Measurements from ENCODE around the gene RETN.

RETN gene

GRCh38 chr19:7687177-7687576 is 18.3 kb downstream of the RETN start:
- DNase-seq (ENCODE audit: low read depth): no peak
- H3K4me3 ChIP-seq (ENCODE audit: low read depth, low read length): no peak overlapping the region
- TF ChIP-seq CTCF (IDR thresholded peaks at IDR 0.05; ENCODE audit: low read depth, low read length, missing control alignments): no peak

GRCh38 chr19:7689165-7689564 is 20.3 kb downstream of the RETN start:
- TF ChIP-seq CTCF (IDR thresholded peaks at IDR 0.05; ENCODE audit: low read depth, low read length, missing control alignments): no peak
- H3K4me3 ChIP-seq (ENCODE audit: low read depth, low read length): no peak overlapping the region
- DNase-seq (ENCODE audit: low read depth): no peak

GRCh38 chr19:7690779-7691258 is 22.0 kb downstream of the RETN start:
- no peak for TF ChIP-seq CTCF (IDR thresholded peaks at IDR 0.05; ENCODE audit: low read depth, low read length, missing control alignments)
- H3K4me3 ChIP-seq (ENCODE audit: low read depth, low read length): no peak overlapping the region
- DNase-seq (ENCODE audit: low read depth): no peak

- DNase-seq (ENCODE audit: low read depth): no peak
- no peak for TF ChIP-seq CTCF (IDR thresholded peaks at IDR 0.05; ENCODE audit: low read depth, low read length, missing control alignments)
- no peak overlapping the region for H3K4me3 ChIP-seq (ENCODE audit: low read depth, low read length)
Observed at GRCh38 chr19:7691497-7691896, 22.6 kb downstream of the RETN start.

- H3K4me3 ChIP-seq (ENCODE audit: low read depth, low read length): no peak overlapping the region
- no peak for TF ChIP-seq CTCF (IDR thresholded peaks at IDR 0.05; ENCODE audit: low read depth, low read length, missing control alignments)
- DNase-seq (ENCODE audit: low read depth): no peak
Observed at GRCh38 chr19:7692417-7693088, 23.7 kb downstream of the RETN start.

- TF ChIP-seq CTCF (IDR thresholded peaks at IDR 0.05; ENCODE audit: low read depth, low read length, missing control alignments): no peak
- H3K4me3 ChIP-seq (ENCODE audit: low read depth, low read length): no peak overlapping the region
- no peak for DNase-seq (ENCODE audit: low read depth)
Observed at GRCh38 chr19:7694499-7694898, 25.6 kb downstream of the RETN start.

GRCh38 chr19:7697721-7698287 is 29.0 kb downstream of the RETN start:
- DNase-seq (ENCODE audit: low read depth): no peak
- peak overlapping the region; percentile 52 for H3K4me3 ChIP-seq (ENCODE audit: low read depth, low read length)

More at GRCh38 chr19:7697721-7698287, 29.0 kb downstream of the RETN start:
- TF ChIP-seq CTCF (IDR thresholded peaks at IDR 0.05; ENCODE audit: low read depth, low read length, missing control alignments): no peak

Measured in GM12864 (cell line).